ENCODE results near the gene CTNNA3.

Gene CTNNA3

DNA sequence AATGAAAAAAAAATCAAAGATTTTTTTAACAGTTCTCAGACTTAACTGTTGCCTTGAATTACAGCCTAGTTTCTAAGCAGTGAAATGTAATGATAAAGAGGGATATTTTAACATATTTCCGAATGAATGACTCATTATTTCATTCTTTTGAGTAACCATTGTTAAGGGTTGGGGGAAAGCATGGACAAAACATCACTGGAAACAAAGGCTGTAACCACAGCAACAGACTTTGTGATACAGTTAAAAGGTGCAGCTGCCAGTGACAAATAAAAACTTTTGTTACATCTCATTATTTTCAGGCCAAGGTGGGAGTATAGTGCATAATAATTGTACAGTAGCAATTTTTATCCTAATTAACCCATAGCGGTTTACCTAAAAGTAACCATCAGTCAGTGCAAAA lies 597.5 kb downstream of the CTNNA3 start:
- no peak for DNase-seq

DNA sequence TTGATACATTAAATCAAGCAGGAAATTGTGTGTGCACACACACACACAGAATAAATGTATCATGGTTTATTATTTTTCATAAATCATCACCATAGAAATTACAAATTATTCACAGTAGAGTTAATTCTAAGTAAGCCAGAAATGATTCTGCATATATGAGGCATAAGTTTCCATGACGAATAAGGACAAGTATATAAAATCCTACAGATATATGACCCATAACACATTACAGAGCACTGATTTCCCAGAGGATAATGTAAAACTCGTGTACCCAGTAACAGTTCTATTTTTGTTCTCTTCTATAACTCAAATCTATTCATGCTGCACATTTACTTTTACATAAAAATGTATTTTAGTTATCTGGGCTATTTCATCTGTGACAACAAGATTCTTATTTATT lies 600.5 kb downstream of the CTNNA3 start:
- DNase-seq: no peak

DNA sequence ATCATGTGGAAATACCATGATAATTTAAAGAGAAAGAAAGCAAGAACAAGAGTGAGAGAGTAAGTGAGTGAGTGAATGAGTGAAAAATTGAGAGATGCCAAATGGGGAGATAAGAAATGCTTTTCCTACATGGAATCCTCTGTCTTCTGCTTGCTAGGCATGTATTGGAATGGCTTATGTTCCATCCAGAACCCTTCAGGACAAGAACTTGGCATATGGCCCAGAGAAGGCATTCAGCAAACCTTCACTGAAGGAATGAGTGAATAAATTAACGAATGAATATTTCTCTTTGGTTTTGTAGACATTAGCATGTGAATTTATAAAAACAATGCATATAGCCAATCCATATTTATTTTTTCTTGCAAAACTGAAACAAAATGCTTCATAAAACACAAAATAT lies 608.0 kb downstream of the CTNNA3 start:
- no peak for DNase-seq

DNA sequence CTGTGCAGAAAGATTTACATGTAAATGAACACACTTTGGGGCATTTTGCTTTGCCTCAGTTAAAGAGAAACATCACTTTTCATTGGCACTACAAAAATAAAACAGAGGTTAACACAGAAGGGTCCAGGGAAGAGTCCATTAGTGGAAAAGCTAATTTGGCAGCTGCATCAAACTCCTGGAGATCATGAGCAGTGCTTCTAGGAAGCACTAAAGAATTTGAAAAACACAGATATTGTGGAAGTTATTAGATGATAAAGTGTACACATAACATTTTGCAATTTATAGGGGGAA lies 608.9 kb downstream of the CTNNA3 start:
- no peak for DNase-seq

DNA sequence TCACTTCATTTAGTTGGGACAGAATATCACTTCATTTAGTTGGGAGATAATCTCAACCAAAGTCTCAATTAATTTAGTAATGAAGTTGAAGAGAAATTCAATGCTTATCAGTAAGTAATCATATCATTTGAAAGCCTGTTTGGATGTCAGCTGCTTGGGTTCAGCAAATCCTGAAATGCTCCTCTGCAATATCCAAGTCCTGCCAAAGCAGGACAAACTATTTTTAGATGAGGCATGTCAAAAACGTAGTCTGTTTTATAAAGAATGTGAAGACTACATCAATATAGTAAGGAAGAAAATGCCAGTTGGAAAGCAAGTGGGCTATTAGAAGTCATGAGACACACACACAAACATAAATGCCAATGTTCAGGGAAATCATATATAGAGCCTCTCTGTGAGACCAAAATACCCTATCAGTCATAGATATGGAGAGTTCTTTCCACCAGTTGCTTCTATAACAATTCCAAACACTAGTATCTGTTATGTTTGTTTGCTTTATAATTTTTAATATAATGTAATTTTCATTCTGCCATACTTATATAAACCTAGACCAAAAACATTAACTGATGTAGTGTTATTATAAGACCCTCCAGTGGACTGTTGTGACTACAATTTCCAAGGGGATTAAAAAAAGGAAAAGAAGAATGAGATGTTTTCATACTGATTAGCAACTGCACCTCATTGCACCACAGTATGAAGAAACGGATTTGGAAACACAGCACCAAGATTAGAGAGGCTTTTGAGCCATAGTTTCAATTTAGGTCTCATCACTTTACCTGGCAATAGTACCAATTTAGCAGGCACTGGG lies 609.5 kb downstream of the CTNNA3 start:
- no peak for DNase-seq

DNA sequence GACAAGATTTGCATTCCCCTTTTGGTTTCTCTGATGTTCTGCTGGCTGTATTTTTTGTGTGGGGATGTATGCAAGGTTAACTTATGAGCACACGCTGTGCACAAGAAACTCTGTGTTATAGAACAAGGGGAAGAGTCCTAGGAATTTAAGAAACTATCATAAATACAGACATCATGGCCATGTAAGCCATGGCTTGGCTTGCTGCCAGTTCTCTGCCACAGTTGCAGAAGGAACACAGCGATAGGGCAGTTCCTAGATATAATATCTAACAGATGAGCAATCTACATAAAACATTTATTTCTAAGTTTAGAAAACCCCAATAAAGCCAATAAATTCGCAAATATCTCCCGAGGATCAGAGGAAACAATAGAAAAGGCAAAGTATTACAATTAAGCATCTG lies 616.9 kb downstream of the CTNNA3 start:
- DNase-seq: no peak

DNA sequence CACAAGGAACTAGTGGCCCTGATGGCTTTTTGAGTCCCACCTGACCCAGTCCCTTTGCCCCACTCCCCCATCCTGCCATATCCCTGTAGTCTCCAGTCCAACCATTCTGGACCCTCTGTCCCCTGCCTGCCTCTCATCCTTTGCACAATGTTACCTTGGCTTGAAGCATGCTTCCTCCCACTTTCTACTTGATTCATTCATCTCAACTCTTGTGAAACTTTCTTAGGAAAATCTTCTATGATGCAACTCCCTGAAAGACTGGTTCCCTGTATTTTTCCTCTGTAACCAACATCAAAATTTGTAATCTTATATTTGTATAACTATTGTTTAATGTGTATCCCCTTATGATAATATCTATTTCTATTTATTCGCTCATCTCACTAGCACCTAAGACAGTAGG lies 618.6 kb downstream of the CTNNA3 start:
- no peak for DNase-seq

DNA sequence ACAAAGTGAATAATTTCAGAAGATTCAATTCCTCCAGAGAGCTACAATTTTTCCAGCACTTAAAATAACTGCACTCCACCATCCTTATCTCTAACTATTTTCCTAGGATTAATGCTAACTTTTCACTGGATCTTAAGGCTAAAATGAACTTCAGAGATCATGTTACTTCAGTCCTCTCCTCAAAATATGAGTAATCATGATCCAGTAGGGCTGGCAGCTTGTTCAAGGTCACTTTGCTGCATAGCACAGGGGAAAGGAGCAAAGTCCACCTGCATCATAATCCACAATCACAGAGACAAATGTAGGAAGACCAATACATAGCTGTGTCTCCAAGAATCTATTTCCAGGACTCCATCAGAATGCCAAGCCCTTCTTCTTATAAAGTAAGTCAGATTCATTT lies 619.9 kb downstream of the CTNNA3 start:
- no peak for DNase-seq

DNA sequence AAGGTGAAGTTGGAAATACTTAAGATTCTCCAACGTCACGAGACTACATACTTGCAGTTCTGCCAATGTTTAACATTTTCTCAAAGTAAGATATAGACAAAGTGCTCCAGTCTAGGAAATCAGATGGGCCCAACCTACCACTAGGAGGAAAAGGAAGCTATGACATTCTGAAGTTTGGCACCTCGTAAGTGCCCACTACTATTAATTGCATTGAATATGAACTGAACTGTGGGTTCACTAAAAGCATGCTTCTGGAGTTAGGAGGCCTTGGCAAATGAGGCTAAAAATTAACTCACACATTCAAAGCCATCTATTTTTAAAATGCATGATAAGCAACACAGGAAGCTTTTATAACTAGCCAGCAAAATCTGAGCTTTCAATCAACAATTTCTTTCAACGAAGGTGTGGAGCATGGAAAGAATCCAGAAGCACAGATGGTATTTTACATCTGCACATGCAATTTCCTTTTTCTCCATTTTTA lies 620.5 kb downstream of the CTNNA3 start:
- DNase-seq: no peak

DNA sequence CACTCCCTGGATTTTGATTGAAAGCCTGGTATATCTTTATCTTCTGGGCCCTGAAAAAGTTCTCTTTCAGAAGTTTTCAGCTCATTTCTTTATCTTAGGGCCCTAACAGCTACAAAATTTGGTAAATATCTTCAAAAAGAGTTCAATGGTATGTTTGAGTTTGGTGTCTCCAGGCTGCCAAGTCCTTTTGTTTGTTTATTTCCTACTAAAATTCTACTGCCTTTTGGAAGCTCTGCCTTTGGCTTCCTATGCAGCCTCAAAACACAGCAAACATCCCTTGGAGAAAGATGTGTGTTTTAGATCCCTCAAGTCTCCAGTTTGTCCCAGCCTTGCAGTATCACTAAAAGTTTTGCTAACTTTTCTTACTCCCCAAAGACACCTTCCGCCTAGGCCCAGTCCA lies 623.3 kb downstream of the CTNNA3 start:
- DNase-seq: no peak

DNA sequence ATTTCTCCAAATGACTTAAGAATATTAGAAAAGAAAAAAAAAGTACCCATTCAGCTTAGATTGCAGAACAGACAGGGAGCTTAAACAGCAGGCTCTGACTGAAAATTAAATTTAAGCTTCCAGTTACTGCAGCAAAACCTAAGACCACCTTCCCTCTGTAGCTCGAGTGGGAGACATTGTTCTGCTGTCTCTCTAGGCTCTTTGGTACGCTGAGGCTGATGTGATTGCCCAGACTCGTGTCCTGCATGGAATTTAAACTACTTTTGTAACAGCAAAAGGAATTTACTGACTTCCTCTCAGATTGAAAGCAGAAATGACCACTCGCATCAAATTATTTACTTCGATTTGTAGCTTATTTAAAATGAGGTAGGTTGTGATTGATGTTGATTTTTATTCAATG lies 645.6 kb downstream of the CTNNA3 start:
- no peak for DNase-seq

DNA sequence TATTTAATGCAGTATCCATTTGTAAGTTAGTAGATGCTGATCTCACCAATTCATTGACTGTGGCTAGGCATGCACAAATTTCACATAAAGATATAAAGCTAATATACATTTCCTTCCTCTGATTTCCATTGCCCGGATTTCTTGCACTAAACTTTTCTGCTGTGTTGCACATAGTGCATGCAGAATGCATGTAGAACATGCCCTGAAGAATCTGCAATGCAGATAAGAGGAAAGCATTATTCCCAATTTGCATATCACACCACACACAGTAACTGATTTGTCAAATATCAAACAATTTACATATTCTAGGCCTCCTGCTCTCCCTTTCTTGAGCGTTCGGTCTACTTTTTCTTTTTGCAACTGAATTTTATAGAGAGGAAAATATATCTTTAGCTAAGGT lies 646.0 kb downstream of the CTNNA3 start:
- DNase-seq: no peak

DNA sequence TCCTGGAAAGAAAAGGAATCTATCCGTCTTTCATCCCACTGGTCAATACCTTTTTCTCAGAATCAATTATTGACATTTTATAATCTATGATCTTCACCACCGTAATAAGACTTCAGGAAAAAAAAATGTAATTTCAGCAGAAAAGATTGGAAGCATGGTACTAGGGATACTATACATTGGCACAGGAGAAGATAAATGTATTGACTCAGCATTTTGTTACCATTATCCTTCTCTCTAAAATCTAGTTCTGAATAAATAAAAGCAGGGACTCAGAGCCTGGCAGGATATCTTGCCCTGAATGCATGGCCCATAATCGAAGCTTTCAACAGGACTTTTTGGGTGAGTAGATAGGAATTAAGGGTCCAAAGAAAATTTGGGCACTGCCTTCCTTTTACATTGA lies 649.5 kb downstream of the CTNNA3 start:
- DNase-seq: no peak

DNA sequence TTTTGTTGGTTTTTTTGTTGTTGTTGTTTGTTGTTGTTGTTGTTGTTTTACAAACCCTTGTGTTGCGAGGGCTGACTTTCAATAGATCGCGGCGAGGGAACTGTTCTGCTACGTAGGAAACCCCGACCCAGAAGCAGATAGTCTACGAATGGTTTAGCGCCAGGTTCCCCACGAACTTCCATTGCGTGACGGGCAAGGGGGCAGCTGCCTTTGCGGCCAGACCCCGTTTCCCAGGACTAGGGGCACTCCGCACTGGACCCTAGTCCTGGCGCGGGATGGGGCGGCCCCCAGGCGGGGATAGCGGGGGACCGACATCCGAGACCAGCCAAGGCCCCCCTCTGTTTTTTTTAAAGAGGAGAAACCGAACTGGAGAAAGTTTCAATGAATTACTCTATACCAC lies 650.6 kb downstream of the CTNNA3 start:
- no peak for DNase-seq

DNA sequence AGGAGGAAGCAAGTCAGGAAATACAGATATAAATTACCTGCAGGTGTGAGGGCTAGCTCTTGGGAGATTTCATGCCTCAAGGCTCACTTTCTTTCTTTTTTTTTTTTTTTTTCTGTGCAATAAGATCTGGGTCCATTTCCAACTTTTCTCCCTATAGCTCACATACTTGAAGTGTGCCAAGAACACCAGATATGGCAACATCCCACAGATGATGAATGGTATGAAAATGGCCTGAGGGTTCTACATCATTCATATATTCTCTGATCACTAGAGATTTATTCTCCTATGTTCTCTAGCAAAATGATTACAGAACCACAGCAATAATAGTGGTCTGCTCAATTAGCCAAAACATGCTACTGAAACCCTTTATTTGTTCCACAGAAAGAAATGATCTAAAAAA lies 653.0 kb downstream of the CTNNA3 start:
- no peak for DNase-seq

DNA sequence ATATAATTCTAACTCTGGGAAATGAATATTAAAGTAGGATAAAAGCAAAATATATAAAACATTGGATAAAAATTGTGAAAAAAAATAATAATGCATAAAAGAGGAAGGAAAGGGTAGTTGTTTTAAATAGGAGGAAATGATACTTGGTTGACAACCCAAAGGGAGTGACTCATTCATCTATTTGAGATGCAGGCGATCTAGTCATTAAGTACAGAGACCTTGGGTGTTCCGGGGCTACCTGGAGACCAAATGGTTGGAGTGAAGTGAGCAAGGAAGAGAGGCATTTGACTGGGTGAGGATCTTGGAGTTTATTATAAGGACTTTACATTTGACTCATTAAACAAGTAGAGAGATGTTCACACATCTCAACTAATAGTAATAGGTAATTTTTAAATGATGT lies 659.2 kb downstream of the CTNNA3 start:
- peak; percentile 0 for DNase-seq

DNA sequence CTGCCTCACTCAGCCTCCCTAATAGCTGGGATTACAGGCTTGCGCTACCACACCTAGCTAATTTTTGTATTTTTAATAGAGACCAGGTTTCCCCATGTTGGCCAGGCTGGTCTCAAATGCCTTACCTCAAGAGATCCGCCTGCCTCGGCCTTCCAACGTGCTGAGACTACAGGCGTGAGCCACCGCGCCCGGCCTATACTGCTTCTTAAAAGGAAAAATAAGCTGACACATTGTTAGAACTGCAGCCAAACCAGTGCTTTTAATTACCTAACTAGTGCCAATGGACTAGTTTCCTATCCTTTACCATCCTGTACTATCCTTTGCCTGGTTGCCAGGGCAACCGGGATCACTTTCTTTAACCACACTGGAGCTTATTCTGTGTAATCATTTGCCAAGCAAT lies 662.1 kb downstream of the CTNNA3 start:
- no peak for DNase-seq

DNA sequence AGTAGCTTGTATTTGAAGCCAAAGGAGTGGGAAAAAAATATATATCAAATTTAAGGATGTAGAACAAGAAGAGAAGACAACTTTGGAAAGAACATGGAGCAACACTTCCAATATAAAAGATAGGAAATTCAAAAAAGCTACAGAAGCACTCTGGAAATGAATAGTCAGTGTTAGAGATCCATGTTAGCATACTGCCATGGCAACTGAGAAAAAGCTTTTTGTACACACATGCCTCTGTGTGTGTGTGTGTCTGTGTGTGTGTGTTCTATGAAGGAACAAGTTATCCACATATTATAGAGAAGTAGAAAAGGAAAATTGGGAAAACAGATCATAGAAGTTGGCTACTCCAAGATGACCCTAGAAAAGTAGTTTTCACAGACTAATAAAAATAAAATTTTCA lies 673.9 kb downstream of the CTNNA3 start:
- DNase-seq: no peak

DNA sequence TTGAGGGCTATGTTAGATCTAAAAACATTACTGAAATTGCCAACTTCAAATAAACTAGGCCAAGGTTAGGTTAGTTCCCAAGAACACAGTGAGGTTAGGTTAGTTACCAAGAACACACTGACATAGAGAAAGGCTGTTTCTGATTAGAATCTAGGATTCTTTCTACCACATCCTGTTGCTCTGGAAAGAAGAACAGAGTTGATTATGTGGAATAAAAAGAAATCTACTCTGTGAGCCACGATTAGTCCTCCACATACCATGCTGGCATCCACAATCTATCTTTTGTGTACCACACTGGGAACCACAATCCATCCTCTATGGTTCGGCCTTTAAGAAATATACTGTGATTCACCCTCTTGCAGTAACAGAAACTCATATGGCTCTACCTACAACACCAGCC lies 678.8 kb downstream of the CTNNA3 start:
- no peak for DNase-seq

DNA sequence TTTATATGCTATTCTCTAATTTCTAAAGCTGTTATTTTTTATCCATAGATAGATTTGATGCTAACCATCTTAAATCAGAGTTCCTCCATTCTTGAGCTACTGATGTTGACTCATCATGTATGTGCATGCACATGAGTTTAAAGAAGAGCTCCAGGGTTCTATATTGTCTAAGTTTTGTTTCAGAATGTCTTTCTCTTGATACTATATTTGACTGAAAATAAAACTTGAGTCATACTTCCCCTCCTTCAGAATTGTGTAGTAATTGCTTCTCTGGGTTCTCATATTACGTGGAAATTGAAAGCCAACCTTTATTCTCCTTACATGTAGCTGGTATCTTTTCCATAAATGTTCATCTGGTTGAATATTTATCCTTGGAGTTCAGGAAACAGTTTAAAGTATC lies 680.8 kb downstream of the CTNNA3 start:
- DNase-seq: no peak

DNA sequence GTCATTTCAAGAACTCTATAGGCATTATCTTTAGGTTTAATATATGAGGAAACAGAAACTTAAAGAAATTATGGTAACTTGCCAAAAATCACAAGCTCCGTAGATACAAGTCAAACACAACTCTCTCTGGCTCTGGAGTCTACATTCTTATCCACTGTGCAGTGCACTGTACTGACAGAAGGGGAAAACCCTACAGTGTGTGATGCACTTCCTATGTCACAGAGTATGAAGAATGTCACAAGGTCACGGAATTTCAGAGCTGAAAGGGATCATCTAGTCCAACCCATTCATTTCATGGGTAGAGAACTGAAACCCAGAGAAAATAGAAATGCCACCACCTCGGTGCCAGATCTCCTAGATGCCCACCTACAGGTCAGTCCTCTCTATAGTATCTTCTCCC lies 684.0 kb downstream of the CTNNA3 start:
- no peak for DNase-seq

DNA sequence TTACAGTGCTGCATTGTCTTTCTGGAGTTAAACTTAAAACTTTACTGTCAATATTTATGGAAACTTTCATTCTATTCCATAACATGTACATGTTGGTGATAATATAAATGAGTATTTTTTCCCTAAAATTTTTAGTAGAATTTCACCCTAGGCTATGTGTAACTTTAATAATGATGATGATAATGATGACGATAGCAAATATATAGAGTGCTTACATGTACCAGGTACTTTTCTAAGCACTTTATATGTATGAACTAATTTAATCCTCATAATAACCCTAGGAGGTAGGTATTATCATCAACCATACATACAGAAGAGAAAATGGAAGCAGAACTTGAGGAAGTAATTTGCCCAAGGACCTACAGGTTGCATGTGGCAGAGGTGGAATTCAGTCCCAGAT lies 684.5 kb downstream of the CTNNA3 start:
- no peak for DNase-seq

DNA sequence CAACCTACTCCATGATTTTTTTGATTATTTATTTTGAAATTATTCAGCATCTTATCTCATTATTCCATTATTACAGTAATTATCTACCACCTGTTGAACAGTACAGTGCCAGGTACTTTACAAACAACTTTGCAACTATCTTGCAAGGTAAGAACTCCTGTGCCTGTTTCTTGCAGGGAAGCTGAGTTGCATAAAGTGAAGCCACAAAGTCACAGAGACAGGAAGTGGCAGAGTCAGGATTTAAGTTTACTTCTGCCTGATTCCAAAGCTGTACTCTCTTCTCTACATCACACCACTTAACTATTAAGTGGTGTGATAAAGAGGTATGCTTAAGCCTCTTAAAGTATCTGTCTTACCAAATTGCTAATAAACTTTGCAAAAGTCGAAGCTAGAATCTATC lies 690.0 kb downstream of the CTNNA3 start:
- no peak for DNase-seq

DNA sequence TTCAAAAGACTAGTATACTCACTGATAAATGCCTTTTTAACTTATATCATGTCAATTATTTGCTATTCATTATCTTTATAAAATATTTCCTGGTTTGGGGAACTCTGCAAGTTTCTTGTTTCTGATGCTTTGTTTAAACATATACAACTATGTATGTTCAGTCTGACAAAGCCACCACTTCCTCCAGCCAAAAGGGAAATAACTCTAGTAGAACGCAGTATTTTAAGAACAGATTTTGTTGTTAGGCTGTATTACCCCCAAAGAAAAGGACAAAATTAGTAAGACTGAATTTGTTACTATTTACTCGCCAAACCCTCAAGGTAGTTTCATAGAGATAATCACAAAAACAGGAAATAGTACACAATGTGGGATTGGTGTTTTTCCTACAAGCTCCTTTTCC lies 691.3 kb downstream of the CTNNA3 start:
- no peak for DNase-seq

DNA sequence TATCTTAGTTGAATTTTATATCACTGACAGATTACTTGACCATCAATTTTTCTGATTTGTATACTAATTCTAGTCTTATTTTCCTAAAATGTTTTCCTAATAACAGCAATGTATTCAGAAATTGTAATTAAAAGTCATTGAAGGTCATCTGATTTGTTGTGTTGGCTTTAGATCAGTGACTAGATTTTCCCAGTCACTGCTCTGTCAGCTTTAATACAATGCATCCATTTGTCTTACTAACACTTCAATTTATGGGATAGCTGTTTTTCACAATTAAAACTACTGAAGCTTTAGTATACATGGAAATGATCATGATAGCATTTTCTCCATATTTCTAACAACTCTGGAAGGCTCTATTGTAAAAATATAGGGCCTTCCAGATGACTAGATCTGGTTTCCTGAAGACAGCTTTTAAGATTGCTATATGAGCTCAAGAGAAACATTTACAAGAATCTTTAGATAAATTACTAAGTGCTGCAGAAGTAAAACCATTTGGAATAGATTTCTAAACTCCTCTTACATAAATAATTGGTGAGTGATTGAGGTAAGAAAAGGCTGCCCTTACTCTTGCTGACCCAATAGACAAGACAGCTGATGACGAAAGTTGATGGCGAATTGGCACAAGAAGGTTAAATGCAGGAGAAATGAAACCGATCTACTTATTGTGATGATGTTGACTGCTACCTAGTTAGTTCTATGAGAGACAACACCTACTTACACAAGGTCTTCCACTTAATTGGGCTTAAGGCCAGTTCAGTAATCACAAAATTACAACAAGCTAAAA lies 696.0 kb downstream of the CTNNA3 start:
- no peak for DNase-seq
